Thyroid gland (tissue), 4 donors: ENCODE results near the gene RADIL.

Source experiments
- CTCF ChIP-seq, 6 experiments: fragments of 200-600 bp in 3 of 6; fragments of 450-650 bp in 3 of 6; sonication (generic) in 3 of 6; IDR thresholded peaks; one replicate each; pipeline ENCODE4 v1.5.1; 2016 to 2019; ENCODE audit warnings: antibody characterized with exemption in 6 of 6, mild to moderate bottlenecking in 2 of 6, inconsistent platforms in 1 of 6, moderate library complexity in 1 of 6
- POLR2A ChIP-seq, 2 donors: fragments of 450-650 bp; IDR thresholded peaks; one replicate each; pipeline ENCODE4 v1.6.1; 2017; ENCODE audit warnings: antibody characterized with exemption in 2 of 2, mild to moderate bottlenecking in 2 of 2, moderate library complexity in 1 of 2

- no peak for TF ChIP-seq CTCF (IDR thresholded peaks at IDR 0.05)
- no peak for TF ChIP-seq POLR2A (IDR thresholded peaks at IDR 0.05)
These were observed 124.3 kb downstream of the RADIL start for GRCh38 chr7:4759211-4759610.
